Measurements from ENCODE around the gene ABR. TPM values are rescaled to one million over a fixed set of nuclear protein-coding genes. Genes with fewer than 3 reads are reported as not detected.

ABR gene
- total RNA-seq, 1 donor from 2014 or later, result 70.9 TPM

- no peak overlapping the region for H2AFZ ChIP-seq (ENCODE audit: low read depth, low read length)
- peaks cover 14% of the 10 kb centered on the region for H3K36me3 Mint-ChIP-seq (ENCODE audit: low read depth, unreplicated experiment)
- no peaks in the 10 kb centered on the region for H3K27me3 ChIP-seq (ENCODE audit: insufficient read depth, low read length)
- FAIRE-seq, result no peak
- H3K27ac Mint-ChIP-seq (ENCODE audit: unreplicated experiment), result no peak overlapping the region
- no peak overlapping the region for H3K27ac ChIP-seq (ENCODE audit: low read depth, low read length)
- TF ChIP-seq EZH2 (IDR thresholded peaks at IDR 0.05; ENCODE audit: insufficient read depth, low read length) (no peak), CTCF (IDR thresholded peaks at IDR 0.05; ENCODE audit: insufficient read depth, low read depth, low read length) (no peak)
- no peak overlapping the region for H3K4me3 ChIP-seq (ENCODE audit: insufficient read depth, low read depth, low read length)
- H3K27me3 Mint-ChIP-seq (ENCODE audit: low read depth, unreplicated experiment), result no peaks in the 10 kb centered on the region
- H3K36me3 ChIP-seq (ENCODE audit: insufficient read depth, low read length), result peaks cover 5% of the 10 kb centered on the region
- H3K9me3 ChIP-seq (ENCODE audit: insufficient read depth, low read depth, low read length), result peaks cover 4% of the 10 kb centered on the region
- peaks cover 52% of the 10 kb centered on the region for H4K20me1 ChIP-seq (ENCODE audit: insufficient read depth, low read length)
- H3K4me3 Mint-ChIP-seq (ENCODE audit: unreplicated experiment), result no peak overlapping the region
- DNase-seq (ENCODE audit: low read depth), result no peak
- H3K4me1 ChIP-seq (ENCODE audit: insufficient read depth, low read length), result peaks cover 9% of the 10 kb centered on the region
- no peak overlapping the region for H3K4me2 ChIP-seq (ENCODE audit: low read length)
- no peak overlapping the region for H3K9ac ChIP-seq (ENCODE audit: low read length)
- peaks cover 10% of the 10 kb centered on the region for H3K79me2 ChIP-seq (ENCODE audit: insufficient read depth, low read length)
- H3K9me3 Mint-ChIP-seq (ENCODE audit: unreplicated experiment), result peaks cover 3% of the 10 kb centered on the region
- peaks cover 2% of the 10 kb centered on the region for H3K4me1 Mint-ChIP-seq (ENCODE audit: low read depth, unreplicated experiment)
These were observed 136.1 kb downstream of the ABR start for GRCh38 chr17:1043601-1044251.

GRCh38 chr17:1042486-1042885 lies 137.3 kb downstream of the ABR start:
- Histone ChIP-seq H3K9me3 (ENCODE audit: insufficient read depth, low read depth, low read length) (peaks cover 4% of the 10 kb centered on the region), H3K36me3 (ENCODE audit: insufficient read depth, low read length) (peaks cover 5% of the 10 kb centered on the region), H3K4me1 (ENCODE audit: insufficient read depth, low read length) (peaks cover 4% of the 10 kb centered on the region), H3K27ac (ENCODE audit: low read depth, low read length) (no peak overlapping the region), H3K27me3 (ENCODE audit: insufficient read depth, low read length) (no peaks in the 10 kb centered on the region), H3K79me2 (ENCODE audit: insufficient read depth, low read length) (peaks cover 10% of the 10 kb centered on the region), H2AFZ (ENCODE audit: low read depth, low read length) (no peak overlapping the region), H3K4me2 (ENCODE audit: low read length) (no peak overlapping the region), H3K4me3 (ENCODE audit: insufficient read depth, low read depth, low read length) (no peak overlapping the region), H3K9ac (ENCODE audit: low read length) (no peak overlapping the region), H4K20me1 (ENCODE audit: insufficient read depth, low read length) (peaks cover 54% of the 10 kb centered on the region)
- peaks cover 3% of the 10 kb centered on the region for H3K9me3 Mint-ChIP-seq (ENCODE audit: unreplicated experiment)
- H3K27ac Mint-ChIP-seq (ENCODE audit: unreplicated experiment), result no peak overlapping the region
- H3K27me3 Mint-ChIP-seq (ENCODE audit: low read depth, unreplicated experiment), result no peaks in the 10 kb centered on the region
- TF ChIP-seq EZH2 (IDR thresholded peaks at IDR 0.05; ENCODE audit: insufficient read depth, low read length) (no peak), CTCF (IDR thresholded peaks at IDR 0.05; ENCODE audit: insufficient read depth, low read depth, low read length) (no peak)
- no peak overlapping the region for H3K4me3 Mint-ChIP-seq (ENCODE audit: unreplicated experiment)
- no peaks in the 10 kb centered on the region for H3K4me1 Mint-ChIP-seq (ENCODE audit: low read depth, unreplicated experiment)
- FAIRE-seq, result no peak
- no peak for DNase-seq (ENCODE audit: low read depth)
- peaks cover 11% of the 10 kb centered on the region for H3K36me3 Mint-ChIP-seq (ENCODE audit: low read depth, unreplicated experiment)

- DNase-seq (ENCODE audit: low read depth) (no peak), FAIRE-seq (no peak)
- H3K4me3 Mint-ChIP-seq (ENCODE audit: unreplicated experiment), result no peak overlapping the region
- H3K79me2 ChIP-seq (ENCODE audit: insufficient read depth, low read length), result peaks cover 10% of the 10 kb centered on the region
- peaks cover 54% of the 10 kb centered on the region for H4K20me1 ChIP-seq (ENCODE audit: insufficient read depth, low read length)
- no peak overlapping the region for H3K4me3 ChIP-seq (ENCODE audit: insufficient read depth, low read depth, low read length)
- peaks cover 5% of the 10 kb centered on the region for H3K36me3 ChIP-seq (ENCODE audit: insufficient read depth, low read length)
- peaks cover 4% of the 10 kb centered on the region for H3K9me3 ChIP-seq (ENCODE audit: insufficient read depth, low read depth, low read length)
- H3K27ac Mint-ChIP-seq (ENCODE audit: unreplicated experiment), result no peak overlapping the region
- no peak overlapping the region for H3K9ac ChIP-seq (ENCODE audit: low read length)
- TF ChIP-seq EZH2 (IDR thresholded peaks at IDR 0.05; ENCODE audit: insufficient read depth, low read length) (no peak), CTCF (IDR thresholded peaks at IDR 0.05; ENCODE audit: insufficient read depth, low read depth, low read length) (no peak)
- H3K9me3 Mint-ChIP-seq (ENCODE audit: unreplicated experiment), result peaks cover 3% of the 10 kb centered on the region
- H3K4me1 Mint-ChIP-seq (ENCODE audit: low read depth, unreplicated experiment), result no peaks in the 10 kb centered on the region
- peaks cover 11% of the 10 kb centered on the region for H3K36me3 Mint-ChIP-seq (ENCODE audit: low read depth, unreplicated experiment)
- H3K27me3 Mint-ChIP-seq (ENCODE audit: low read depth, unreplicated experiment), result no peaks in the 10 kb centered on the region
- no peak overlapping the region for H3K4me2 ChIP-seq (ENCODE audit: low read length)
- H3K27me3 ChIP-seq (ENCODE audit: insufficient read depth, low read length), result no peaks in the 10 kb centered on the region
- H3K4me1 ChIP-seq (ENCODE audit: insufficient read depth, low read length), result no peaks in the 10 kb centered on the region
- H3K27ac ChIP-seq (ENCODE audit: low read depth, low read length), result no peak overlapping the region
- H2AFZ ChIP-seq (ENCODE audit: low read depth, low read length), result no peak overlapping the region
These were observed 138.0 kb downstream of the ABR start for GRCh38 chr17:1041746-1042145.

Measured in astrocyte (in vitro differentiated cells and primary cell).